HepG2 (cell line): ENCODE data around the gene SRSF3. TPM values are rescaled to one million over a fixed set of nuclear protein-coding genes. Genes with fewer than 3 reads are reported as not detected.
A peak's percentile ranks its signal among the peaks of the same experiment; 100 is the strongest.

ENCODE experiments used
- AKAP8 ChIP-seq: sonication (generic); formaldehyde crosslinking; IDR thresholded peaks from 2 replicates; pipeline ENCODE4 v1.5.1; 2020; ENCODE audit warnings: mild to moderate bottlenecking, missing genetic modification reagents
- FOXK2 ChIP-seq: fragments of 450-650 bp; IDR thresholded peaks from 2 replicates; pipeline ENCODE4 v1.6.1; 2016
- MZF1 ChIP-seq: sonication (generic); formaldehyde crosslinking; IDR thresholded peaks from 2 replicates; pipeline ENCODE4 v1.8.1; 2023; ENCODE audit warnings: mild to moderate bottlenecking, missing genetic modification reagents, borderline replicate concordance
- RERE ChIP-seq: IDR thresholded peaks from 2 replicates; pipeline ENCODE4 v1.6.1; 2016; ENCODE audit warnings: low read depth, missing genetic modification reagents, missing compliant biosample characterization
- ZBTB7A ChIP-seq: sonication (generic); formaldehyde crosslinking; IDR thresholded peaks from 2 replicates; pipeline ENCODE4 v1.8.0; 2022; ENCODE audit warnings: mild to moderate bottlenecking, missing genetic modification reagents
- ZNF17 ChIP-seq: sonication (generic); formaldehyde crosslinking; IDR thresholded peaks from 2 replicates; pipeline ENCODE4 v1.5.0; 2020; ENCODE audit warnings: mild to moderate bottlenecking, missing genetic modification reagents
- ZNF414 ChIP-seq: sonication (generic); formaldehyde crosslinking; IDR thresholded peaks from 2 replicates; pipeline ENCODE4 v1.5.0; 2020; ENCODE audit warnings: missing genetic modification reagents
- ZNF512B ChIP-seq: sonication (generic); formaldehyde crosslinking; IDR thresholded peaks from 2 replicates; pipeline ENCODE4 v1.5.1; 2020; ENCODE audit warnings: missing genetic modification reagents, mild to moderate bottlenecking, borderline replicate concordance
- ZNF567 ChIP-seq: sonication (generic); formaldehyde crosslinking; IDR thresholded peaks from 2 replicates; pipeline ENCODE4 v1.8.1; 2023; ENCODE audit warnings: mild to moderate bottlenecking, missing genetic modification reagents, borderline replicate concordance
- ZNF660 ChIP-seq: sonication (generic); formaldehyde crosslinking; IDR thresholded peaks from 2 replicates; pipeline ENCODE4 v1.5.1; 2020; ENCODE audit warnings: mild to moderate bottlenecking, low read depth, missing genetic modification reagents, borderline replicate concordance
- polyA plus RNA-seq, 8 experiments: library from polyadenylated mRNA; depleted of rRNA in 3 of 8; stranded (reverse) in 7 of 8; unstranded in 1 of 8; fragments of >200 nt; fragmentation: Illumina TruSeq in 4 of 8; extraction: Trizol in 4 of 8; gene quantifications; 2 replicates each; pipeline versions ENCODE4 v1.2.1 to v1.2.3, GENCODE V29; 2011 to 2016; ENCODE audit warnings: low read depth in 4 of 8, missing spikeins in 1 of 8, mixed read lengths in 1 of 8; ENCODE audit not compliant: insufficient read depth in 1 of 8
- total RNA-seq, 5 experiments: library from RNA; depleted of rRNA; stranded (reverse); fragments of >200 nt; fragmentation: Illumina TruSeq; extraction: Trizol; gene quantifications; 2 replicates each; pipeline ENCODE4 v1.2.3, GENCODE V29; 2016; ENCODE audit warnings: low read depth in 1 of 5
- TF ChIP-seq, protein P1 (sequence below): sonication (generic); formaldehyde crosslinking; IDR thresholded peaks from 2 replicates; pipeline ENCODE4 v1.5.1; 2020; ENCODE audit warnings: mild to moderate bottlenecking, moderate library complexity, missing genetic modification reagents
- TF ChIP-seq, protein P2 (sequence below): sonication (generic); formaldehyde crosslinking; IDR thresholded peaks from 2 replicates; pipeline ENCODE4 v1.8.0; 2022; ENCODE audit warnings: mild to moderate bottlenecking, missing genetic modification reagents, moderate library complexity

Gene SRSF3
- total and polyA plus RNA-seq, 2 of the 13 experiments (the other 11 are each of a cell fraction or from before 2014, with no cell fraction given), result 206 to 684 TPM

GRCh38 chr6:36594029-36594815 is at the start of gene SRSF3 (continued):
- TF ChIP-seq RERE (CRISPR knock-in tag) (peak; percentile 38; the same call in 1 of the 2 replicates), ZNF17 (CRISPR knock-in tag) (no peak), ZNF660 (CRISPR knock-in tag) (no peak), ZNF512B (CRISPR knock-in tag) (no peak), MZF1 (CRISPR knock-in tag) (peak; percentile 69; the same call in 1 of the 2 replicates), ZNF567 (CRISPR knock-in tag) (peak; percentile 72; the same call in 1 of the 2 replicates), ZNF414 (no peak), ZBTB7A (CRISPR knock-in tag) (no peak), FOXK2 (peak; percentile 72; the same call in 1 of the 2 replicates), AKAP8 (CRISPR knock-in tag) (no peak)
- TF ChIP-seq, protein P1, sequence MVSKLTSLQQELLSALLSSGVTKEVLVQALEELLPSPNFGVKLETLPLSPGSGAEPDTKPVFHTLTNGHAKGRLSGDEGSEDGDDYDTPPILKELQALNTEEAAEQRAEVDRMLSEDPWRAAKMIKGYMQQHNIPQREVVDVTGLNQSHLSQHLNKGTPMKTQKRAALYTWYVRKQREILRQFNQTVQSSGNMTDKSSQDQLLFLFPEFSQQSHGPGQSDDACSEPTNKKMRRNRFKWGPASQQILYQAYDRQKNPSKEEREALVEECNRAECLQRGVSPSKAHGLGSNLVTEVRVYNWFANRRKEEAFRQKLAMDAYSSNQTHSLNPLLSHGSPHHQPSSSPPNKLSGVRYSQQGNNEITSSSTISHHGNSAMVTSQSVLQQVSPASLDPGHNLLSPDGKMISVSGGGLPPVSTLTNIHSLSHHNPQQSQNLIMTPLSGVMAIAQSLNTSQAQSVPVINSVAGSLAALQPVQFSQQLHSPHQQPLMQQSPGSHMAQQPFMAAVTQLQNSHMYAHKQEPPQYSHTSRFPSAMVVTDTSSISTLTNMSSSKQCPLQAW (CRISPR knock-in tag), result peak; percentile 62; the same call in 1 of the 2 replicates
- TF ChIP-seq, protein P2, sequence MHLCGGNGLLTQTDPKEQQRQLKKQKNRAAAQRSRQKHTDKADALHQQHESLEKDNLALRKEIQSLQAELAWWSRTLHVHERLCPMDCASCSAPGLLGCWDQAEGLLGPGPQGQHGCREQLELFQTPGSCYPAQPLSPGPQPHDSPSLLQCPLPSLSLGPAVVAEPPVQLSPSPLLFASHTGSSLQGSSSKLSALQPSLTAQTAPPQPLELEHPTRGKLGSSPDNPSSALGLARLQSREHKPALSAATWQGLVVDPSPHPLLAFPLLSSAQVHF, result peak; percentile 37; the same call in 1 of the 2 replicates
